Activated CD4-positive, alpha-beta T cell treated with anti-CD3 and anti-CD28 coated beads, Interleukin-2, amount 50 U/mL, for 4 hours (primary cell): ENCODE data around the gene LIMS1.
A peak's percentile ranks its signal among the peaks of the same experiment; 100 is the strongest.
"Not testable (repeated sequence)": the region's sequence is repeated elsewhere in the genome, so short reads cannot be mapped to it uniquely, and the experiment has no call there.

Experiments used
- DNase-seq, 2 experiments: peaks; one replicate each; pipeline ENCODE4 v3.0.0-alpha.2; 2020

LIMS1 gene

GRCh38 chr2:108553209-108553919 lies 19.1 kb downstream of the LIMS1 start:
- DNase-seq = no peak

GRCh38 chr2:108554528-108554927 lies 20.3 kb downstream of the LIMS1 start:
- DNase-seq = no peak

DNA sequence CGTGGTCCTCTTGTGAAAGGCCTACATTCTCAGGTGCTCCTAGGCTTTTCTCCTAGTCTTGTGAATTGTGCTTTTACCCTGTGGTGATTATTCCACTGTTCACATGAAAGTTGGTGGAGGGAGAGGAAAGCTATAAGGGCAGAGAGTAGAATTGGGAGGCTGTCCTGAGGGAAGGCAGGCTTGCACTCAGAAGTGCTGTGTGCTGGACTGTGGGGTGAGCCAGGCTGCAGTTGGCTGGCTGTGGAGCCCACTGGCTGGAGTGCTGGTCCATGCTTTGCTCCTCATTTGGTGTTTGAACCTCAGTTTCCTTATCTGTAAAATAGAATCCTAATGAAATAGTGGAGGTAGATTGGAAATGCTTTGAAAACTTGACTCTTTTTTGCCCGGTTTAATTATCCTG lies 21.3 kb downstream of the LIMS1 start:
- no peak for DNase-seq

- not testable (repeated sequence) for DNase-seq
Measured at GRCh38 chr2:108556581-108556980, 22.3 kb downstream of the LIMS1 start.

- no peak for DNase-seq
Measured at GRCh38 chr2:108560241-108560811, 26.1 kb downstream of the LIMS1 start.

DNA sequence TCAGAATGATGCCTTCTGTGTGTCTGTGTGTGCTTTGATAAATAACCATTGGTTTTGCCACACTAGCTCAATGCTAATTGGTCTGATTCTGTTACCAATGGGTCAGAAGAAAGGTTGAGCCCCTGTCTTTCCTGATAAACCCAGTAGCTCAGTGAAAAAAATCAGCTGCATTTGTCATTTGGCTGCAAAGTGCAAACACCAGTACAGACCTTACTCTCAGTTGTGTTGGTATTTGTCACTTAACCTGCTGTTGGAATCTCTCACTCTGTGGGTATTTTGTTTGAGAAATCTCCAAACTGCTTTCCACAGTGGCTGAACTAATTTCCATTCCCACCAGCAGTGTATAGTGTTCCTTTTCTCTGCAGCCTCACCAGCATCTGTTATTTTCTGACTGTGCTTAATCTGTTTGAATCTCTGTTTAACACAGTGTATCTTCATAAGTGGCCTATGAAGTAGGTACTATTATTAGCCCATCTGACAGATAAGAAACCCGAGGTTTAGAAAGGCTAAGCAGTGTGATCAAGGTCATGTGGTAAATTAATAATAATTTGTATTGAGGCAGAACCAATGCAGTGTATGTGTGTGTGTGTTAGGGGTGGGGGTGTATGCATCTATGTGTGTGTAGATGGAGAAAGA lies 26.7 kb downstream of the LIMS1 start:
- no peak for DNase-seq

DNA sequence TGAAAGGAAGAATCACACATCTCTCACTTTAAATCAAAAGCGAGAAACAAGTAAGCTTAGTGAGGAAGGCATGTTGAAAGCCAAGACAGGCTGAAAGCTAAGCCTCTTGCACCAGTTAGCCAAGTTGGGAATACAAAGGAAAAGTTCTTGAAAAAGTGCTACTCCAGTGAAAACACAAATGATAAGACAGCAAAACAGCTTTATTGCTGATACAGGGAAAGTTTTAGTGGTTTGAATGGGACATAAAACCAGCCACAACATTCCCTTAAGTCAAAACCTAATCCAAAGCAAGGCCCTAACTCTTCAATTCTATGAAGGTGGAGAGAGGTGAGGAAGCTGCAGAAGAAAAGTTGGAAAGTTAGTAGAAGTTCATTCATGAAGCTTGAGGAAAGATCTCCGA lies 28.0 kb downstream of the LIMS1 start:
- DNase-seq = no peak

DNA sequence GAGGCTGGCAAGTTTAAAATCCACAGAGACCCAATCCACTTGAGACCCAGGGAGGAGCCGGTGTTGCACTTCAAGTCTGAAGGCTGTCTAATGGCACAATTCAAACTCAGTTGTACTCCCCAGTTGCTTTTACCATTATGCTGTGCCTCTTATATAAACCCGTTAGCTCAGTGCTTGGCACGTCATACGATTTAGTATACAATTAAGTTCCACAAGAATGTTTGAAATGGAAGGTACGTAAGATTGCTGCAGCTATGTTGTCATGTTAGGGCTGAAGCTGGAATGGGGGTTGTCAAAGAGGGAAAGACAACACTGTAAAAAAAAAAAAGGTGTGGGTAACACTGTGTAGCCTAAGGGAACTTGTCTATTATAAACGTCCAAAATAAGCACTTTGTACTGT lies 30.2 kb downstream of the LIMS1 start:
- DNase-seq = no peak

GRCh38 chr2:108565778-108566375 lies 31.6 kb downstream of the LIMS1 start:
- DNase-seq = no peak

DNA sequence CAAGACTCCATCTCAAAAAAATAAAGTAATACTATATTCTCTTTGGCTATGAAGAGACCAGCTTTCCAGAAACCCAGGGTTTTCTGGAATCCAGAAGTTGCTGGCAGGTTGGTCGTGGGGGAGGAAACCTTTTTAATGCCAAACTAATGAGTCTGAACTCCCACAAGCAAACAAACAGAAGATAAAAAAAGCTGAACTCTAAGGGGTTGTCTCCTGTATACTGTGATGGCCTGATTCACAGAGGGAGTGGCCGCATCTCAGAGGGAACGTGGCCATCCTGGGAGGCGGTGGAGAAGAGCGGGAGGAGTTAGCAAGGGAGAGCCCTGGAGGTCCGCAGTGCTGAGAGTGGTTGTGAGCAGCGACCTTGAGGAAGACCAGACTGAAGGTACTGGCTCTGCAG lies 36.1 kb downstream of the LIMS1 start:
- DNase-seq = no peak

GRCh38 chr2:108571286-108571685 lies 37.0 kb downstream of the LIMS1 start:
- no peak for DNase-seq

DNA sequence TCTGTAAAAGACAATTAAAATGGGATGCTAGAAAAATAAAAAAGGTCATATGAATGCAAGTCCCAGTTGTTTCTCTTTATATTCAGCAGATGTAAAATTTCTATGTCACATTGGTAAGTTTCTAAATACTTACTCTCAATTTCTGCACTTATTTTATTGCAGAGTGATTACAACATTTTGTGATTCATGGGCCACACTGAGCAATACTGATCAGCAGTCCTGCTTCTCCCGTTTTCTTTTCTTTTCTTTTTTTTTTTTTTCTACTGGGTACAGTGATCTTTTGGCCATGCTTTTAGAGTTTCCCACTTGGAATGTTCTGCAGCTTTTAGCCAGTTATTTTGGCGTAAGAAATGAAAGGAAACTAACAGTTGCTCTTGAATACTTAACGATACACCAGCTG lies 38.8 kb downstream of the LIMS1 start:
- DNase-seq = no peak

DNA sequence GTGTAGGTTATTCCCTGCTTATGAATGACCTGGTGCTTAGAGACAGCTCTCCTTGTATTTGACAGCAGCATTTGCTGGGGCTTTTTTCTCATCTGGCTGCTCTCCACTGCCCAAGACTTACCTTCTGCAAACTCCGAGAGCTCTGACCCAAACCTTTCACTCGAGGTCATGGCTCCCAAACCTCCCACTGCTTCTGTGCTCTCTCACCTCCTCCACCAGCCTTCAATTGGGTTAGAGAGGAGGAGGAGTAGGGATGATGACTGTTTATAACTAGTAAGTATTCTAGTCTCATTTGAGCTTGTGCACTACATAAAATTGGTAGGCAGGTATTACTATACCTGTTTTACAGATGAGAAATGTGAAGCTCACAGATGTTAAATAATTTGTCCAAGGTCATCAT lies 40.1 kb downstream of the LIMS1 start:
- no peak for DNase-seq

DNA sequence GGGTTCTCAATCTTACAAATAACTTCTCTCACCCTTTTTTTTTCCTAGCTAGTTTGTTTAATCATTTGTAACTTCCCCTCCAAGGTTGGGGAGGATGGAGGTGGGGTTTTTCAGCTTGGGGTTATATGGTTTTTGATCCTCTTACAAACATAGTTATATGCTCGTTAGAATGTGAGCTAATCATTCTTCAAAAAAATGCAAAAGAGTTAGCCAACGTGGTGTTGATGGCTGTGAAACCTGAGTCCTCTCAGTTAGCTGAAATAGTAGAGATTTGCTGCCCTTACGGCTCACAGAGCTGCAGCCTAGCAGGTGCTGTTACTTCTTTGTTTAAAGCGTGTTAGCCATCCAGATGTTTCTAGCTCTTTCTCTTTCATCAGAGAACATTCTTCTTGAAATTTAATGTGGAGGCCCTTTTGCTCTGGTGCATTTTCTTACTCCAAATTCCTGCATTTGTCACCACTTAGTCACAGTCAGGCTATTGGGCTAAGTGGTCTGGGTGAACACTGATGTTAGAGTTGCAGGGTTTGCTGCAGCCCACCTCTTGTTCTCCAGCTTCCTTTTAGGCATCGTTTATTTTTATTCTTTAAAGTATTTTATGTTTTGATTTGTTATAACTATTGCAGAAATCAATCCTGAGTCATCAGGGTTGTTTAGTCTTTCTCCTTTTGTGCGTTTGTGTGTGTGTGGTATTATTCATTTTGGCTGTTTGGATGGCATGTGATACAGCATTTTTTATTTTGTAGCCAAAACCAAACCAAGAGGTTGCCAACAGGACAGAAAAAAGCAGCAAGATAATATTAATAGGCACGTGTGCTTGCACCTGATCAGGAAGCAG lies 41.1 kb downstream of the LIMS1 start:
- DNase-seq = no peak

- DNase-seq = no peak
Measured at GRCh38 chr2:108577099-108577498, 42.8 kb downstream of the LIMS1 start.

GRCh38 chr2:108579623-108580022 lies 45.4 kb downstream of the LIMS1 start:
- DNase-seq = no peak

- no peak for DNase-seq
Measured at GRCh38 chr2:108580050-108580449, 45.8 kb downstream of the LIMS1 start.

DNA sequence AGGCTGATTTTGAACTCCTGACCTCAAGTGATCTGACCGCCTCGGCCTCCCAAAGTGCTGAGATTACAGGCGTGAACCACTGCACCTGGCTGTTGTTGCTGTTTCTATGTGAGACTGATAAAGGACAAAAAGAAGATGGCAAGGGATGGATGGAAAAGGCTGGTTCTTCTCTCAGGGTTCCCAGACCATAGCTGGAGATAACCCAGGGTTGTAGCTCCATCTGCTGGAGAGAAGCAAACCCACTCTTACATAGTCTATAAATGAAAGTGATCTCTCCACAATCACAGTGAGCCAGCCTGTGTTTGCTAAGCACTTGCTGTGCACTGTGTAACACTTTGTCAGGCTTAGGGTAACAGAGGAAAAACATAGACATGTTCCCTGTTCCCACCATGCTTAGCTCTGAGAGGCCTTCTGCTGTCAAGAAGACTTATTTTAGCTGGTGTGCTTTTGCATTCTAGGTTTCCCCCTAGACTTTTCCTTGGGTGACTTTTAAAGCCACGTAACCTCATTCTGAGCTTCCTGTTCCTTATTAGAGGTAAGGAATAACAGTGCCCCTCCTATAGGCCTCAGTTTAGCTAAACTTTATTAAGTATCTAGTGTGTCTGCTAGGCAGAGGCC lies 49.7 kb downstream of the LIMS1 start:
- DNase-seq = peak; percentile 40 to 41

DNA sequence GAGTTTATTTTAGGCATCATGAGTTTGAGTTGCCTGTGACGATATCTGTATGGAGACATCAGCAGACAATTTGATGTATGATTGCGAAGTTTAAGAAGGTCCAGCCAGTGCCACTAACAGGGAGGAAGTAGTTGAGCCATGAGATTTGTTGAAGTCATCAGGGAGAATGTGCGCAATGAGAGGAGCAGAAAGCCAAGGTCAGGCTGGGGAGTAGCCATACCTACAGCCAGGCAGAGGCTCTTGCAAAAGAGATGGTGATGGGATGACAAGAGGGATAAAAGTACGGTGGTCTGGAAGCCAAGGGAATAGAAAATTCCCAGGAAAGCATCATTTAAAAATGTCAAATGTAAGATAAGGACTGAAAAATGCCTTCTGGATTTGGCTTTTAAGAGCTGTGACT lies 51.2 kb downstream of the LIMS1 start:
- DNase-seq = no peak

DNA sequence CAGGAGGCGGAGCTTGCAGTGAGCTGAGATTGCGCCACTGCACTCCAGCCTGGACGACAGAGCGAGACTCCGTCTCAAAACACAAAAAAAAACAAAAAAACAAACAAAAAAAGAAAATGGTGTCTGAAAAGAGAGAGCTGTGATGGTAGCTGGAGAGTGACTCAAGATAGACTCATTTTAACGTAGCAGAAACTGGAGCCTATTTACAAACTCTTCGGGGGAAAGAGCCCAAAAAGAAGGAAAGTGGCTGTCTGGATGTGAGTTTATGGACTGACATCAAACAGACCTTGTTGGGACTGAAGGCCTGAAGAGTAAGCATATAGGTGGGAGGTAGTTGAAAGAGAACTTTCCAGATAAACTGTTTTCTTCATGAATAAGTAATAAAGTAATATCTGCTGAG lies 51.8 kb downstream of the LIMS1 start:
- DNase-seq = no peak

- DNase-seq = no peak
Measured at GRCh38 chr2:108586631-108587030, 52.4 kb downstream of the LIMS1 start.

DNA sequence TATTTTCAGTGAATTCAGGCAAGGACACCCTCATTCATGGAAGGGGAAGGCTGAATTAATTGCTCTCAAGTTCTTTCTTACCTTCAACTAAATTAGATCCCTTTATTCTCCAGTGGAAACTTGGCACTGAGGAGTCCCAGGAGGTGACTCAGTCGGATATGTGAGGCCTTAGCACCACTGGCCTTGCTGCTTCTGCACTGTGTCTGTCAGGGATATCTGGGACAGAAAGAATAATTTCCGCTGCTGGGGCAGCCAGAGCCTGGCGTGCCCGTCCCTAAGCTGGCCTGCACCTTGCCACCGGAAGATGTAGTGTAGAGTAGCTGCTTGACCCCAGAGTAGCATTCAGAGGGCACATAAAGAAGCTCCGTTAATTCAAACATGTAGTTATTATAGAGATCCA lies 53.4 kb downstream of the LIMS1 start:
- DNase-seq = no peak
